GM19023 (cell line): ENCODE results near the gene RASL11B.
"Not testable (repeated sequence)": the region's sequence is repeated elsewhere in the genome, so short reads cannot be mapped to it uniquely, and the experiment has no call there.

Experiments
- ATAC-seq: cut with Tn5 transposase; IDR thresholded peaks from one replicate; pipeline ENCODE4 v1.9.1; 2021; ENCODE audit warnings: mild to moderate bottlenecking, moderate library complexity; ENCODE audit not compliant: unreplicated experiment

Gene RASL11B

GRCh38 chr4:52861879-52862616 lies at the start of gene RASL11B:
TSS of gene RASL11B (plus strand) at chr4:52862317. CDS start at chr4:52862508, 191 bp downstream.
- peak; percentile 99 for ATAC-seq

- ATAC-seq: no peak
Measured at GRCh38 chr4:52813546-52813945, 48.6 kb upstream of the RASL11B start.

- no peak for ATAC-seq
Measured at GRCh38 chr4:52822583-52822971, 39.5 kb upstream of the RASL11B start.

- ATAC-seq: no peak
Measured at GRCh38 chr4:52822972-52823701, 39.0 kb upstream of the RASL11B start.

GRCh38 chr4:52823702-52824092 lies 38.4 kb upstream of the RASL11B start:
- no peak for ATAC-seq

- ATAC-seq: no peak
Measured at GRCh38 chr4:52824270-52824602, 37.9 kb upstream of the RASL11B start.

GRCh38 chr4:52824603-52825459 lies 37.3 kb upstream of the RASL11B start:
- no peak for ATAC-seq

GRCh38 chr4:52825460-52826090 lies 36.5 kb upstream of the RASL11B start:
- ATAC-seq: no peak

- ATAC-seq: no peak
Measured at GRCh38 chr4:52833941-52834525, 28.1 kb upstream of the RASL11B start.

GRCh38 chr4:52834641-52835456 lies 27.3 kb upstream of the RASL11B start:
- ATAC-seq: not testable (repeated sequence)

GRCh38 chr4:52836120-52836519 lies 26.0 kb upstream of the RASL11B start:
- no peak for ATAC-seq

GRCh38 chr4:52836678-52837077 lies 25.4 kb upstream of the RASL11B start:
- no peak for ATAC-seq

GRCh38 chr4:52837716-52838558 lies 24.2 kb upstream of the RASL11B start:
- ATAC-seq: no peak

GRCh38 chr4:52838729-52839586 lies 23.2 kb upstream of the RASL11B start:
- no peak for ATAC-seq

GRCh38 chr4:52840531-52841370 lies 21.4 kb upstream of the RASL11B start:
- no peak for ATAC-seq

GRCh38 chr4:52841682-52842456 lies 20.2 kb upstream of the RASL11B start:
- ATAC-seq: no peak
